ENCODE measurements around the gene SIAH2. TPM values are rescaled to one million over a fixed set of nuclear protein-coding genes. Genes with fewer than 3 reads are reported as not detected.

SIAH2 gene
- polyA plus RNA-seq, 1 of the 3 experiments (the other 2 are of a cell fraction): 18.4 TPM

GRCh38 chr3:150720444-150720843, 42.5 kb downstream of the SIAH2 start:
- H4K20me1 ChIP-seq (ENCODE audit: insufficient read depth): no peaks in the 10 kb centered on the region
- ChIA-PET CTCF (interaction anchor here (0.6 to 3.5 kb wide), 20 partner anchors 9 to 427 kb away, joined by 3 to 17 read pairs (median 4); partner anchors contain the start of genes ERICH6 and SIAH2), POLR2A (no interaction called here)
- no peak overlapping the region for H3K4me3 ChIP-seq (ENCODE audit: low read depth in 2 of 2, low read length in 1 of 2)
- no peak for TF ChIP-seq GATA2 (CRISPR knock-in tag; IDR thresholded peaks at IDR 0.05)
- TF ChIP-seq FOSL2 (IDR thresholded peaks at IDR 0.05; ENCODE audit: borderline replicate concordance, low read depth): no peak
- no peak for TF ChIP-seq NRF1 (IDR thresholded peaks at IDR 0.05; ENCODE audit: low read depth, low read length)
- TF ChIP-seq RXRA (IDR thresholded peaks at IDR 0.05; ENCODE audit: borderline replicate concordance, low read depth): no peak
- no peak for TF ChIP-seq YY1 (IDR thresholded peaks at IDR 0.05; ENCODE audit: low read depth)
- no peak for TF ChIP-seq POLR2AphosphoS5 (IDR thresholded peaks at IDR 0.05; ENCODE audit: low read depth, low read length)
- no peak for TF ChIP-seq TEAD4 (IDR thresholded peaks at IDR 0.05; ENCODE audit: borderline replicate concordance, insufficient read depth)
- no peak for TF ChIP-seq REST (IDR thresholded peaks at IDR 0.05; ENCODE audit: low read depth, low read length)
- no peak for TF ChIP-seq NFIC (IDR thresholded peaks at IDR 0.05; ENCODE audit: borderline replicate concordance)
- TF ChIP-seq MEF2A (IDR thresholded peaks at IDR 0.05; ENCODE audit: borderline replicate concordance, low read depth): no peak
- H3K9me2 ChIP-seq: no peaks in the 10 kb centered on the region
- no peak for DNase-seq
- peaks cover 0 to 3% of the 10 kb centered on the region in 2 experiments; a peak in 1 of 4 replicates for H3K4me1 ChIP-seq (ENCODE audit: control insufficient read depth in 1 of 2, insufficient read depth in 2 of 2, low read depth in 1 of 2, low read length in 1 of 2)
- H3F3A ChIP-seq (replicated peaks; ENCODE audit: insufficient read depth): no peaks in the 10 kb centered on the region
- no peak overlapping the region for H3K9ac ChIP-seq
- no peak overlapping the region for H2AFZ ChIP-seq (ENCODE audit: low read depth)
- H3K9me3 ChIP-seq: no peaks in the 10 kb centered on the region
- no peaks in the 10 kb centered on the region for H3K36me3 ChIP-seq (replicated peaks in 1 of 2; ENCODE audit: control insufficient read depth in 1 of 2, insufficient read depth in 2 of 2, low read length in 1 of 2)
- no peak overlapping the region for H3K27ac ChIP-seq (ENCODE audit: low read depth in 2 of 2, low read length in 1 of 2)
- 49% methylated on average over 3 of the region's 3 CpGs for WGBS (ENCODE audit: low lambda C conversion rate)
- no peak overlapping the region for H3K4me2 ChIP-seq
- no peaks in the 10 kb centered on the region for H3K27me3 ChIP-seq (ENCODE audit: insufficient read depth)
- no peaks in the 10 kb centered on the region for H3K79me2 ChIP-seq (ENCODE audit: insufficient read depth)

- ChIA-PET CTCF (interaction anchor here (3.3 kb wide), 1 partner anchor 12 kb away, joined by 14 read pairs; no protein-coding TSS in a partner anchor), POLR2A (no interaction called here)
- Histone ChIP-seq H3K4me1 (ENCODE audit: control insufficient read depth in 1 of 2, insufficient read depth in 2 of 2, low read depth in 1 of 2, low read length in 1 of 2) (no peaks in the 10 kb centered on the region), H4K20me1 (ENCODE audit: insufficient read depth) (no peaks in the 10 kb centered on the region), H3F3A (replicated peaks; ENCODE audit: insufficient read depth) (no peaks in the 10 kb centered on the region), H3K79me2 (ENCODE audit: insufficient read depth) (no peaks in the 10 kb centered on the region), H3K36me3 (replicated peaks in 1 of 2; ENCODE audit: control insufficient read depth in 1 of 2, insufficient read depth in 2 of 2, low read length in 1 of 2) (peaks cover 0 to 3% of the 10 kb centered on the region in 2 experiments), H3K27ac (ENCODE audit: low read depth in 2 of 2, low read length in 1 of 2) (no peak overlapping the region), H3K9ac (no peak overlapping the region), H3K4me2 (no peak overlapping the region), H3K4me3 (ENCODE audit: low read depth in 2 of 2, low read length in 1 of 2) (no peak overlapping the region), H3K27me3 (ENCODE audit: insufficient read depth) (no peaks in the 10 kb centered on the region), H2AFZ (ENCODE audit: low read depth) (no peak overlapping the region), H3K9me2 (no peaks in the 10 kb centered on the region), H3K9me3 (no peaks in the 10 kb centered on the region)
- WGBS (ENCODE audit: low lambda C conversion rate): 83% methylated on average over 2 of the region's 2 CpGs
- no peak for DNase-seq
- TF ChIP-seq GATA2 (CRISPR knock-in tag; IDR thresholded peaks at IDR 0.05) (no peak), TAF1 (IDR thresholded peaks at IDR 0.05; ENCODE audit: borderline replicate concordance, low read depth, low read length) (no peak), MXI1 (IDR thresholded peaks at IDR 0.05; ENCODE audit: low read depth, low read length) (no peak), RCOR1 (IDR thresholded peaks at IDR 0.05; ENCODE audit: low read length) (no peak), EP300 (IDR thresholded peaks at IDR 0.05; ENCODE audit: borderline replicate concordance in 1 of 2, low read depth in 1 of 2, low read length in 1 of 2) (no peak), TCF12 (IDR thresholded peaks at IDR 0.05) (no peak), JUND (IDR thresholded peaks at IDR 0.05) (no peak), RFX5 (IDR thresholded peaks at IDR 0.05; ENCODE audit: low read length) (no peak), PBX3 (IDR thresholded peaks at IDR 0.05) (no peak), POLR2AphosphoS5 (IDR thresholded peaks at IDR 0.05; ENCODE audit: low read depth, low read length) (no peak), TEAD4 (IDR thresholded peaks at IDR 0.05; ENCODE audit: borderline replicate concordance, insufficient read depth) (no peak), RXRA (IDR thresholded peaks at IDR 0.05; ENCODE audit: borderline replicate concordance, low read depth) (no peak), CHD2 (IDR thresholded peaks at IDR 0.05; ENCODE audit: low read length, partially characterized antibody) (no peak), MEF2A (IDR thresholded peaks at IDR 0.05; ENCODE audit: borderline replicate concordance, low read depth) (no peak), SMC3 (IDR thresholded peaks at IDR 0.05; ENCODE audit: low read depth, low read length) (no peak), NRF1 (IDR thresholded peaks at IDR 0.05; ENCODE audit: low read depth, low read length) (no peak), FOXJ3 (CRISPR knock-in tag; IDR thresholded peaks at IDR 0.05) (no peak)
- TF ChIP-seq, protein P1, sequence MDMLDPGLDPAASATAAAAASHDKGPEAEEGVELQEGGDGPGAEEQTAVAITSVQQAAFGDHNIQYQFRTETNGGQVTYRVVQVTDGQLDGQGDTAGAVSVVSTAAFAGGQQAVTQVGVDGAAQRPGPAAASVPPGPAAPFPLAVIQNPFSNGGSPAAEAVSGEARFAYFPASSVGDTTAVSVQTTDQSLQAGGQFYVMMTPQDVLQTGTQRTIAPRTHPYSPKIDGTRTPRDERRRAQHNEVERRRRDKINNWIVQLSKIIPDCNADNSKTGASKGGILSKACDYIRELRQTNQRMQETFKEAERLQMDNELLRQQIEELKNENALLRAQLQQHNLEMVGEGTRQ (IDR thresholded peaks at IDR 0.05; ENCODE audit: borderline replicate concordance, low read depth, low read length): no peak
- TF ChIP-seq, protein P2, sequence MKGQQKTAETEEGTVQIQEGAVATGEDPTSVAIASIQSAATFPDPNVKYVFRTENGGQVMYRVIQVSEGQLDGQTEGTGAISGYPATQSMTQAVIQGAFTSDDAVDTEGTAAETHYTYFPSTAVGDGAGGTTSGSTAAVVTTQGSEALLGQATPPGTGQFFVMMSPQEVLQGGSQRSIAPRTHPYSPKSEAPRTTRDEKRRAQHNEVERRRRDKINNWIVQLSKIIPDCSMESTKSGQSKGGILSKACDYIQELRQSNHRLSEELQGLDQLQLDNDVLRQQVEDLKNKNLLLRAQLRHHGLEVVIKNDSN (IDR thresholded peaks at IDR 0.05; ENCODE audit: borderline replicate concordance, low read depth): no peak
Measured at GRCh38 chr3:150710097-150710496, 52.9 kb downstream of the SIAH2 start.
